ENCODE results near the gene MGAT5. TPM values are rescaled to one million over a fixed set of nuclear protein-coding genes. Genes with fewer than 3 reads are reported as not detected.

The MGAT5 gene
- total RNA-seq, 1 experiment from 2014 or later: 34.0 TPM

GRCh38 chr2:134499307-134499926 lies 245.5 kb downstream of the MGAT5 start:
- ChIA-PET RAD21 (ENCODE audit: low non-redundant PET in 1 of 2, low total read pairs in 2 of 2, uncharacterized antibody in 2 of 2, unreplicated experiment in 2 of 2) (no interaction called here), POLR2A (no interaction called here), CTCF (no interaction called here)
- DNase-seq (ENCODE audit: low read depth, low spot score): no peak
- H3K9me3 ChIP-seq (ENCODE audit: control insufficient read depth in 1 of 2, insufficient read depth in 1 of 2, low read depth in 1 of 2, low read length in 2 of 2): no peaks in the 10 kb centered on the region
- TF ChIP-seq POLR2AphosphoS5 (IDR thresholded peaks at IDR 0.05; ENCODE audit: low read depth, low read length): no peak
- no peak for TF ChIP-seq ZNF274 (IDR thresholded peaks at IDR 0.05; ENCODE audit: low read depth, low read length)
- TF ChIP-seq REST (IDR thresholded peaks at IDR 0.05; ENCODE audit: low read depth): no peak
- TF ChIP-seq SP1 (IDR thresholded peaks at IDR 0.05; ENCODE audit: low read depth): no peak
- no peak for TF ChIP-seq JUND (IDR thresholded peaks at IDR 0.05)
- no peak for TF ChIP-seq SRF (IDR thresholded peaks at IDR 0.05; ENCODE audit: low read depth)
- TF ChIP-seq EGR1 (IDR thresholded peaks at IDR 0.05; ENCODE audit: low read depth): no peak
- TF ChIP-seq YY1 (IDR thresholded peaks at IDR 0.05; ENCODE audit: extremely low read depth, insufficient replicate concordance, low read depth, low read length): no peak
- no peak for TF ChIP-seq ATF3 (IDR thresholded peaks at IDR 0.05)
- no peak for TF ChIP-seq EZH2phosphoT487 (IDR thresholded peaks at IDR 0.05; ENCODE audit: borderline replicate concordance)
- TF ChIP-seq FOSL1 (IDR thresholded peaks at IDR 0.05; ENCODE audit: low read depth): no peak
- TF ChIP-seq CTCF (IDR thresholded peaks at IDR 0.05 in 2 of 3, conservative IDR thresholded peaks at IDR 0.05 in 1 of 3; ENCODE audit: borderline replicate concordance in 1 of 3, insufficient read depth in 1 of 3, low read depth in 2 of 3, low read length in 2 of 3): no peak
- TF ChIP-seq EZH2 (IDR thresholded peaks at IDR 0.05): no peak
- TF ChIP-seq ZFX (IDR thresholded peaks at IDR 0.05): no peak
- no peak for TF ChIP-seq MAX (IDR thresholded peaks at IDR 0.05)
- no peak for TF ChIP-seq ZBTB33 (IDR thresholded peaks at IDR 0.05; ENCODE audit: extremely low read depth, insufficient replicate concordance, low read length)
- TF ChIP-seq TCF7L2 (IDR thresholded peaks at IDR 0.05; ENCODE audit: borderline replicate concordance, extremely low read depth, insufficient read depth, insufficient read length): no peak
- no peak overlapping the region for H2AFZ ChIP-seq (ENCODE audit: low read depth, low read length, poor library complexity, severe bottlenecking)
- no peaks in the 10 kb centered on the region for H3K27me3 ChIP-seq (ENCODE audit: insufficient read depth, low read length)
- no peaks in the 10 kb centered on the region for H3K9me2 ChIP-seq (ENCODE audit: insufficient read depth)
- H4K20me1 ChIP-seq (ENCODE audit: insufficient read depth): no peaks in the 10 kb centered on the region
- no peak for ATAC-seq
- H3K27ac ChIP-seq (ENCODE audit: low read depth, low read length): no peak overlapping the region
- no peaks in the 10 kb centered on the region for H3K4me1 ChIP-seq (ENCODE audit: control insufficient read depth in 1 of 2, insufficient read depth in 2 of 2, low read length in 2 of 2)
- no peaks in the 10 kb centered on the region for H3K79me2 ChIP-seq (ENCODE audit: insufficient read depth, low read length)
- no peak overlapping the region for H3K9ac ChIP-seq (ENCODE audit: low read length)
- H3K36me3 ChIP-seq (ENCODE audit: control insufficient read depth in 1 of 2, insufficient read depth in 2 of 2, low read length in 2 of 2): no peaks in the 10 kb centered on the region
- no TSS peak for BruUV-seq (replicated peaks)
- H3K4me3 ChIP-seq (replicated peaks in 1 of 2; ENCODE audit: low read depth in 1 of 2, low read length in 2 of 2): no peak overlapping the region
- H3K4me2 ChIP-seq (ENCODE audit: low read length): no peak overlapping the region
- intact Hi-C loops (cut with micrococcal nuclease): no loop called here

Measured in HCT116 (cell line).